Stomach (tissue), 9 donors: Measurements from ENCODE around the gene GSTO1. TPM values are rescaled to one million over a fixed set of nuclear protein-coding genes. Genes with fewer than 3 reads are reported as not detected.

Source experiments
- DNase-seq, 2 donors: peaks; one replicate each; pipeline versions ENCODE4 v3.0.0 to v3.0.0-alpha.2; 2013 to 2019
- H3K27ac ChIP-seq, 5 donors: fragments of 200-600 bp in 4 of 5; sonication (generic) in 4 of 5; one replicate each; pipeline ENCODE4 v1.5.1; 2013 to 2019; ENCODE audit warnings: mild to moderate bottlenecking in 1 of 5, moderate library complexity in 1 of 5
- H3K27me3 ChIP-seq, 3 donors: fragments of 200-600 bp; sonication (generic); one replicate each; pipeline ENCODE4 v1.5.1; 2017 to 2019; ENCODE audit warnings: mixed run types in 1 of 3
- H3K36me3 ChIP-seq, 4 donors: fragments of 200-600 bp; sonication (generic); 1 replicate in 3 of 4; 2 replicates in 1 of 4; pipeline ENCODE4 v1.5.1; 2016 to 2019
- H3K4me1 ChIP-seq, 4 donors: fragments of 200-600 bp; sonication (generic); one replicate each; pipeline ENCODE4 v1.5.1; 2016 to 2019
- H3K4me3 ChIP-seq, 4 donors: fragments of 200-600 bp; sonication (generic) in 3 of 4; one replicate each; pipeline ENCODE4 v1.5.1; 2016 to 2019; ENCODE audit warnings: mild to moderate bottlenecking in 1 of 4
- H3K9me3 ChIP-seq, 4 donors: fragments of 200-600 bp; sonication (generic); one replicate each; pipeline ENCODE4 v1.5.1; 2016 to 2019
- EP300 ChIP-seq: sonication (generic); formaldehyde crosslinking; IDR thresholded peaks from one replicate; pipeline ENCODE4 v1.6.1; 2017; ENCODE audit warnings: antibody characterized with exemption
- POLR2A ChIP-seq, 4 donors: fragments of 450-650 bp; IDR thresholded peaks; one replicate each; pipeline ENCODE4 v1.6.1; 2016; ENCODE audit warnings: antibody characterized with exemption in 4 of 4, control low read depth in 2 of 4, mild to moderate bottlenecking in 1 of 4, moderate library complexity in 1 of 4
- POLR2AphosphoS5 ChIP-seq, 3 donors: sonication (generic); formaldehyde crosslinking; IDR thresholded peaks; one replicate each; pipeline ENCODE4 v1.6.1; 2016; ENCODE audit warnings: antibody characterized with exemption in 3 of 3
- WGBS, 5 donors: extraction: QIAGEN DNeasy Blood & Tissue Kit in 3 of 5; methylation state at CpG; one replicate each; pipeline versions ENCODE4 v1.1.5 to v1.1.7; 2013 to 2018; 5-methylcytosine and 5-hydroxymethylcytosine counted together
- intact Hi-C: fragments of 100-400 bp; cut with DNase I; formaldehyde crosslinking; loops from one replicate; pipeline ENCODE4 v1.15.1; 2023; ENCODE audit warnings: low total_unique reads
- polyA plus RNA-seq, 3 donors: library from polyadenylated mRNA; stranded (reverse); fragments of 200-250 nt; gene quantifications; one replicate each; pipeline ENCODE4 v1.2.3, GENCODE V29; 2013
- total RNA-seq, 5 donors: library from RNA; depleted of rRNA; stranded (reverse); fragments of >200 nt; gene quantifications; one replicate each; pipeline versions ENCODE4 v1.1.0 to v1.2.3, GENCODE V29; 2014 to 2016
- TF ChIP-seq, protein P1 (sequence below), 7 experiments: fragments of 450-650 bp in 4 of 7; fragments of 200-600 bp in 3 of 7; sonication (generic) in 3 of 7; IDR thresholded peaks; one replicate each; pipeline ENCODE4 v1.5.1; 2016 to 2019; ENCODE audit warnings: antibody characterized with exemption in 7 of 7, control low read depth in 2 of 7, mild to moderate bottlenecking in 1 of 7
- donor health status: healthy with polysubstance abuse.
- donor health status: Bipolar disorder and iron deficiency.
- donor health status: healthy.

Gene GSTO1
- total and polyA plus RNA-seq, 8 donors, result 9.8 to 192 (median 76.4) TPM

- no peak overlapping the region for H3K27ac ChIP-seq
- no peak overlapping the region for H3K4me3 ChIP-seq
- DNase-seq, result no peak
- WGBS, 5 donors, result 81 to 97% (median 90%) methylated on average over 3 of the region's 3 CpGs
- H3K36me3 ChIP-seq, result no peaks in the 10 kb centered on the region
- H3K4me1 ChIP-seq, result no peaks in the 10 kb centered on the region
- H3K27me3 ChIP-seq, result no peaks in the 10 kb centered on the region
- intact Hi-C loops, result no loop called here
- TF ChIP-seq POLR2AphosphoS5 (IDR thresholded peaks at IDR 0.05), result no peak
- no peak for TF ChIP-seq POLR2A (IDR thresholded peaks at IDR 0.05)
- TF ChIP-seq EP300, result no peak
- TF ChIP-seq, protein P1, sequence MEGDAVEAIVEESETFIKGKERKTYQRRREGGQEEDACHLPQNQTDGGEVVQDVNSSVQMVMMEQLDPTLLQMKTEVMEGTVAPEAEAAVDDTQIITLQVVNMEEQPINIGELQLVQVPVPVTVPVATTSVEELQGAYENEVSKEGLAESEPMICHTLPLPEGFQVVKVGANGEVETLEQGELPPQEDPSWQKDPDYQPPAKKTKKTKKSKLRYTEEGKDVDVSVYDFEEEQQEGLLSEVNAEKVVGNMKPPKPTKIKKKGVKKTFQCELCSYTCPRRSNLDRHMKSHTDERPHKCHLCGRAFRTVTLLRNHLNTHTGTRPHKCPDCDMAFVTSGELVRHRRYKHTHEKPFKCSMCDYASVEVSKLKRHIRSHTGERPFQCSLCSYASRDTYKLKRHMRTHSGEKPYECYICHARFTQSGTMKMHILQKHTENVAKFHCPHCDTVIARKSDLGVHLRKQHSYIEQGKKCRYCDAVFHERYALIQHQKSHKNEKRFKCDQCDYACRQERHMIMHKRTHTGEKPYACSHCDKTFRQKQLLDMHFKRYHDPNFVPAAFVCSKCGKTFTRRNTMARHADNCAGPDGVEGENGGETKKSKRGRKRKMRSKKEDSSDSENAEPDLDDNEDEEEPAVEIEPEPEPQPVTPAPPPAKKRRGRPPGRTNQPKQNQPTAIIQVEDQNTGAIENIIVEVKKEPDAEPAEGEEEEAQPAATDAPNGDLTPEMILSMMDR (IDR thresholded peaks at IDR 0.05), result no peak
- no peaks in the 10 kb centered on the region for H3K9me3 ChIP-seq
Measured at GRCh38 chr10:104216631-104217030, 38.1 kb upstream of the GSTO1 start.

DNA sequence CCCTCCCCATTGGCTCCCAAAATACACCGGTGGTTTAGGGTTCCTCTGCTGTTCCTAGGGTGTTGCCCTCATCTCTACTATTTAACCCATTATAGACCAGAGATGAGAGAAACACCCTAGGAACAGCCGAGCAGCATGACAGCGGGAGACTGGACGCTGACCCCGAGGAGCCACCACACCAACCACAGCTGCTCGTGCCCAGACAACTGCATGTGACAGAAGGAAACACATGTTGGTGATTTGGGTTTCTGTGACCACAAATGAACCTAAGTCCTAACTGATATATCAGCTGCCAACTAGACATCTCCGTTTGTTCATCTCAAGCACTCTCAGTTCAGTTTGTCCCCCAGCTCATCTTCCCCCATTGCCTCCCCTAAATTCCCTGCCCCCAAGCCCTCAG is 35.9 kb upstream of the GSTO1 start:
- Histone ChIP-seq H3K9me3 (no peaks in the 10 kb centered on the region), H3K36me3 (no peaks in the 10 kb centered on the region), H3K4me1 (no peaks in the 10 kb centered on the region), H3K27me3 (no peaks in the 10 kb centered on the region), H3K27ac (no peak overlapping the region), H3K4me3 (no peak overlapping the region)
- no peak for TF ChIP-seq POLR2AphosphoS5 (IDR thresholded peaks at IDR 0.05)
- TF ChIP-seq, protein P1 (IDR thresholded peaks at IDR 0.05), result no peak
- no peak for DNase-seq
- intact Hi-C loops, result no loop called here
- WGBS, 5 donors, result 56 to 75% (median 70%) methylated on average over 7 of the region's 7 CpGs

GRCh38 chr10:104220522-104220921 is 34.2 kb upstream of the GSTO1 start:
- Histone ChIP-seq H3K4me3 (no peak overlapping the region), H3K4me1 (no peaks in the 10 kb centered on the region), H3K36me3 (no peaks in the 10 kb centered on the region), H3K27ac (peak overlapping the region in 1 of 5 donors; percentile 13), H3K9me3 (no peaks in the 10 kb centered on the region), H3K27me3 (no peaks in the 10 kb centered on the region)
- 29 to 48% (median 38%) methylated on average over 2 of the region's 2 CpGs for WGBS, 5 donors
- DNase-seq, result peak in 1 of 2 donors; percentile 77
- intact Hi-C loops, result loop anchor here (10.0 kb wide), 1 partner anchor 86 kb away; no protein-coding TSS in a partner anchor
- TF ChIP-seq, protein P1 (IDR thresholded peaks at IDR 0.05), result no peak
- TF ChIP-seq POLR2A (IDR thresholded peaks at IDR 0.05) (no peak), POLR2AphosphoS5 (IDR thresholded peaks at IDR 0.05) (peak in 1 of 3 donors; percentile 12), EP300 (no peak)

DNA sequence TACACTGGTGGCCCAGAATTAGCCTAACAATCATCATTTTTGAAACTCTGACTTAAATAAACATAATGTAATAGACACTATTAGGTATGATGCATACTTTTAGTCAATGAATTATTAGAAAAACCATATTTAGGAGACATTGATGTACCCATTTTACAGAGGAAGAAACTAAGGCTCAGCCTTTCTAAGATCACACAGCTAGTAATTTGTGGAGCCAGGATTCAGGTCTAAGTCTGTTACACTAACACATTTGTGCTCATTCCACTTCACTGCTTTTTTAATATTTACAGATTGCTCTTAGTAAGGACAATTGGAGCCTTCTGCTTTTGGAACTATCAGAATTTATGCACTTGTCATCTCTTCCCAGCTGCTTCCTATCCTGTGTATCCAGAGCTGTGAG is 31.4 kb upstream of the GSTO1 start:
- intact Hi-C loops, result loop anchor here (10.0 kb wide), 1 partner anchor 89 kb away; no protein-coding TSS in a partner anchor
- Histone ChIP-seq H3K9me3 (no peaks in the 10 kb centered on the region), H3K4me1 (no peaks in the 10 kb centered on the region), H3K27ac (no peak overlapping the region), H3K4me3 (no peak overlapping the region), H3K27me3 (no peaks in the 10 kb centered on the region), H3K36me3 (no peaks in the 10 kb centered on the region)
- DNase-seq, result no peak
- TF ChIP-seq, protein P1 (IDR thresholded peaks at IDR 0.05), result no peak
- TF ChIP-seq EP300 (no peak), POLR2A (IDR thresholded peaks at IDR 0.05) (no peak), POLR2AphosphoS5 (IDR thresholded peaks at IDR 0.05) (no peak)
